Globus pallidus (tissue), 1 donor: ENCODE results near the gene AAR2.

ENCODE experiments used
- DNase-seq: peaks from one replicate; pipeline ENCODE4 v3.0.0-alpha.2; 2015; ENCODE audit warnings: low spot score

Gene AAR2, protein sequence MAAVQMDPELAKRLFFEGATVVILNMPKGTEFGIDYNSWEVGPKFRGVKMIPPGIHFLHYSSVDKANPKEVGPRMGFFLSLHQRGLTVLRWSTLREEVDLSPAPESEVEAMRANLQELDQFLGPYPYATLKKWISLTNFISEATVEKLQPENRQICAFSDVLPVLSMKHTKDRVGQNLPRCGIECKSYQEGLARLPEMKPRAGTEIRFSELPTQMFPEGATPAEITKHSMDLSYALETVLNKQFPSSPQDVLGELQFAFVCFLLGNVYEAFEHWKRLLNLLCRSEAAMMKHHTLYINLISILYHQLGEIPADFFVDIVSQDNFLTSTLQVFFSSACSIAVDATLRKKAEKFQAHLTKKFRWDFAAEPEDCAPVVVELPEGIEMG

DNA sequence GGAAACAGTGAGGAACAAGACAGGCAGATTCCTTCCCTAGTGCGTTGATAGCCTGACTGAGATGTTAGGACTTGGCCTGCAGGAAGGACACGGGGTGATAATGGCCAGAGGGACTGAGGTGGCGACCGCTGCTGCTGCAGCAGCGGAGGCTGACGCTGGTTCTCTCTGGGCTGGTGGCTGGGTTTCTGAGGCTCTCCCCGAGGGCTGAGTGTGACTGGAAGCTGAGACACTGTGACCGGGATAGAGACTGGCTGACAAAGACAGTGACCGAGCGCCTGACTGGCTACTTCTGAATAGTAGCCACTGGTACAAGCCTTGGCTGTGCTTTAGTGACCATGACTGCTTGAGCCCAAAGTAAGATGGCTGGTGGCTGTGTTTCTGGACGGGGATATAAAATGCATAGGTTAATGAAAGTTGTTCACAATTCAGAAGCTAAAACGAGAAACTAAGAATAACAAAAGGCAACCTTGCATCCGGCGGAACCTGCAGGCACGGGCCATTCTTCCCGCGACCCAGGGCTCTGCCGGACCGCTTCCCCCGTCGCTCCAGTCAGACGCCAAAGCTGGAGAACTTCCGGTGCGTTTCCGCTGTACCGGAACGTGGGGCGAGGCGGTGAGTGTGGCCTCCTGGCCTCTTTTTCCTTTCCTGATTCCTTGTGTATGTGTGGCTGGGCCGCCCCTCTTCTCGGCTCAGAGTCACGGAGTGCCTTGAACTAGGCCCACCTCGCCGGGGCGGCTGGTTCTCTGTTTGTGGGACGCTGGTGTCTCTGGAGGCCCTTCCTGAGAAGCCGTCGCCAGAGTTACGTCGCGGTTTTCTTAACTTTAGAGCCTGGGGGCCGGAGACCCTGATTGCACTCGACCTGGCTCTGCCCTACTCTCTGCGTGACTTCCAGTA is at the start of gene AAR2:
Gene AAR2 (plus strand): TSS at position 587 of the 894 bp plus-strand sequence. CDS start 3,391 bp downstream, outside the sequence.
- peak; percentile 71 for DNase-seq

DNA sequence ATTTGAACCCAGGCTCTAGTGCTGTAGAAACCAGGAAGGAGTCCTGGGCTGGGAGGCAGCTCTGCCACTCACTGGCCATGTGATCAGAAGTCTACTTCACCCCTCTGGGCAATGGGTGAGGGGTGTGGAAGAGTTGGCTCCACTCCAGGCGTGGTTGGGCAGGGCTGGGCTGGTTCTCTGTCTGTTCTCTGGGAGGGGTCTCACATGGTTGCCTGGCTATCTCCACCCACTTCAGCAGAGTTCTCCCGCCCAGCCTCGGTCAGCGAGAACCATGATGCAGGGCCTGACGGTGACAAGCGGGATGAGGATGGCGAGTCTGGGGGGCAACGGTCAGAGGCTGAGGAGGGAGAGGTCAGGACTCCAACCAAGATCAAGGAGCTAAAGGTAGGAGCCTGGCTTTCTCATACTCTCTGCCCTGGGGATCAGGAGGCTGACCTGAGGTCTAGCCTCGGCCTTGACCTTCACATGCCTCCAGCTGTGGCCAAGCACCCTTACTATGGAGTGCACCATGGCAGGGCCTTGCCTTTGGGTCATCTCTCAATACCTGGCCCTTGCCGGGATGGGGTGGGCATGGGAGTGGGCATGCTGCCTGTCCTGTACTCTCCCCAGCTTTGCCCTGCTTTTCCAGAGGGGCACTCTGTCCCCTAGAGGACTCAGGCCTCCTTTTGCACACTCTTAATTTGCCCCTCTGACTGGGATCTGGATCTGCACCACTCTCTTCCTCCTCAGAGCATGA is 42.1 kb upstream of the AAR2 start:
- no peak for DNase-seq

DNA sequence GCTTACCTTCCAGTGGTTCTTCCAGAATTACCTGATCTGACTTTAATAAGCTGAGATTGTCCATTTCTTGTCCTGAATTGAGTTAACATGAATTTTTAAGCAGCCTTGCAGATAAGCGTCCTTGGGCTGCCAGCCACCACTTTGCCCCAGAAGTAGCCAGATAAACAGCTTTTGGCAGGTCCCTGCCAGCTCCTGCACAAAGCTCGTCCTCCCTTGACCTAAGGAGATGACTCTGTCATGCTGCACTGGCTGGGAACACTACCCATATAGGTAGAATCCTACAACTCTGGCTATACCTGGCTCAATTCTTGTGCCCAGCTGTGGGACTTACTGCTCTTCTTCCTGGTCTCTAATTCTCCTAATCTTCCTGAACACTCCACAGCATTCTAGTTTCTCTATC is 39.6 kb upstream of the AAR2 start:
- no peak for DNase-seq

DNA sequence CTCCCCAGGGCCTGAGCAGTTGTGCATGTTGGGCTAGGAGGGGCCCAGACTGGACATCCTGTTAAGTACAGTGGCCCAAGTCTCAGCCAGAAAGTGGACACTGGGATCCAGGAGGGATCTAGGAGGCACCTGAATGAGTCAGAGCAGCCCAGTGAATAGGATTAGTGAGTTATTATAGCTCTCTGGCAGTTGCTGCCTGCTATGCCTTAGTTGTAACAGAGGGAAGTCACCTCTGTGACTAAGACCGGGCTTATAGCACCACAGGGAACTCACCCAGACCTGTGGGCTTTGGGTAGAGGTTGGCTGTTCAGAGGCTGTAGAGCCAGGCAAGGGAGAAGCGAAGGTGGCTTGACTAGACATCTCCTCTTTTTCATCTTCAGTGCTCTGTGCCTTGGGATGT is 39.0 kb upstream of the AAR2 start:
- no peak for DNase-seq

DNA sequence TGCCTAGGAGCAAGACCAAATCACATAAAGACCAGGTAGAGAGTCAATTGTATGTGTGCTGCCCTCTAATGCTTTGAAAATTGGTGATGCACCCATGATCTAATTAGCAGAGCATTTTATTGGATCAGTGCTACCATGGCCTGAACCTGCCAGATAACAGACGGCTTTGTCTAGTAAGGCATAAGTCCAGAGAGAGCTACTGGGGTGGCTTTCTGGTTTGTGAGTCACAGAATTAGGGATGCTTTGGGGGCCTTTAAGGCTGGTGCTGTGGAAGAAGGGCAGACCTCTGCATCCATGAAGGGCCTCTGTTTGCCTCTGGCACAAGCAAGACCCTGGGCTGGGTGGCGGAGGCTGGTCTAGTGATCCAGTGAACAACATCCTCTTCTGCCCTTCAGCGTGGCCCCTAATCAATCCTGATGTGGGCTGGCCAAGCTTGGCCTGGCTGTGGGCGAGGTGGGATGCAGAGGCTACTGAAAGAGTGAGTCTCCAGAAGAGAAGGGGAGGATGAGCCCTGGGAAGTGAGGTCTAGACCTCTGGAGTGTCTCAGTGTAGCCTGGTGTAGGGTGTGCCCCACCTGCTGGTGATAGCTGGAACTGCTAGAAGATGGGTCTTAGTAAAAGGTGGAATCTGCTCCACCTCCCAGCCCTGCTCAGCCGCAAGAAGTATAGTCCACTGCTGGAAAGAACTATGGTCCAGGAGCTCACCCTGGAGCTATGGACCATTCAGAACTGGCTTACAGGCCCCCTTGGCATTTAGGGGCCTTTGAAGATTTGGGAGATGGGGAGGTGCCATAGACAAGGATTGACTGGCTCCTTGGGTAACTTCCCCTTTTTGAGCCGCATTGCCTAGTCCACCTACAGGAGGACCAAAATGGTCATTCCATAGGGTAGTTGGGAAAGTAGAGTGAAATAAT is 36.7 kb upstream of the AAR2 start:
- peak; percentile 64 for DNase-seq

DNA sequence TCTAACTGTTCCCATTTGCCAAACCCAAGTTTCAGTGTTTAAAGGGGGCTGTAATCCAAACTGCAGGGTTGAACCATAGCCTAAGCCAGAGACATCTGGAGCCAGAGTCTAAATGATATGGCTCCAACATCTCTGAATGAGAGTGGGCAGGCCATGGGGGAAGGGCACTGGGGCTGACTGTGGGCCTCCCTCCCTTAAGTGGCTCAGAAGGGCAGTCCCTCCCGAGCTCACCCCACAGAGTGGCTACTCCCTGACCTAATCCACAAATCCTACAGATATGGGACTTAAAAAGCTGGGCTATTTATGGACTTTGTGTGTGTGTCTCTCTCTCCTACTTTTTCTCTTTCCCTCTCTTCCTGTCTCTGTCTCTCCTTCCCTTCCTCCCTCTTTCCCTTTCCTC is 35.8 kb upstream of the AAR2 start:
- no peak for DNase-seq

DNA sequence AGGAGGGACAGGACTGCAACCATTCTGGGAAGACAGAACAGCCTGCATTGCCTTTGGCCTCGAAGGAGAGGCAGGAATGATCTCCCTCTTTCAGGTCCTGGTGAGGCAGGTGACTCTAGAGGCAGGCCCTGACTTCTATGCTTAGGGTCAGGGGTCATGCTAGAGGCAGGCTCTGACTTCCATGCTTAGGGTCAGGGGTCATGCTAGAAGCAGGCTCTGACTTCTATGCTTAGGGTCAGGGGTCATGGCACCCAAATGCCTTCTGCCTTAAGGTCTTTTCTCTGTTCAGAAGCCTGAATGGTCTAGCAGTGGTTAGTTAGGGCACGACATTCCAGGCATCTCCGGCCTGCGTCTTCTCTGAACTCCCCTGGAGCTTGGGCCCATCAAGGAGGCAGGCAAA is 35.1 kb upstream of the AAR2 start:
- no peak for DNase-seq

DNA sequence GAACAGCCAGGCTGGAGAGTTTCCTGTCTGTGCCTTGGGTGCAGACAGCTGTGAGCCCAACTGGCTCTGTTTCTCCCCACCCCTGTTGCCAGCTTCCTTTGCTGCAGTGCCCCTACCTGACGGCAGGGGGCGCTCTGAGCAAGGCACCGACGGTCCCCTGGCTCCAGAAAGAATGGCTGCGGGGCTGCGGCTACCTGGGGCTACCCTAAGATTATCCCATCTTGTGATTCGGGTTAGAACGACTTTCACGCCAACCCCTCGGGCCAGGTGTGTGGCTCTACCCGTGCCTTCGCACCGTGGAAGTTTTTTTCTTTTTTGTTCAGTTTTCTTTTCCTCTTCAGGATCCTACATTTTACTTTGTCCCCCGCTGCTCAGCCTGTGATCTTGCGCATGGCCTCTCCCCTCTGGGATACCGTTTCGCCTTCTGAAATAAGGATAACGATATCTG is 33.4 kb upstream of the AAR2 start:
- DNase-seq: peak; percentile 66

DNA sequence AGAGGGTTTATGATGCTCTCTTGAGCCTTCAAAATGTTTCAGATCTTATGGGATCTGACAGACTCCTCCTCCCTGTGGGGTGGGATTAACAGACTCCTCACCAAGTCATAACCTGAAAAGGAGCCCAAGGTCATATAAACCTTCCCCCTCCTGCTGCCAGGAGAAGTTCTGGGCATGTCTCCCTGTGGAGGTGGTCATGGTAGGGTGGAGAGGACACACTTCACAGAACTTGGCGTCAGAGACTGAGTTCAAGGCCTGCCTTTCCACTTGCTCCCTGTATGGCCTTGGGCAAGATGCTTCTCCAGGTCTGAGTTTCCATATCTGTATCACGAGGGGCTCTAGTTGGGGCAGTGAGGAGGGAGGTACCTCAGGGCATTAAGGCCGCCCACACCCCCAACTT is 32.4 kb upstream of the AAR2 start:
- DNase-seq: no peak

DNA sequence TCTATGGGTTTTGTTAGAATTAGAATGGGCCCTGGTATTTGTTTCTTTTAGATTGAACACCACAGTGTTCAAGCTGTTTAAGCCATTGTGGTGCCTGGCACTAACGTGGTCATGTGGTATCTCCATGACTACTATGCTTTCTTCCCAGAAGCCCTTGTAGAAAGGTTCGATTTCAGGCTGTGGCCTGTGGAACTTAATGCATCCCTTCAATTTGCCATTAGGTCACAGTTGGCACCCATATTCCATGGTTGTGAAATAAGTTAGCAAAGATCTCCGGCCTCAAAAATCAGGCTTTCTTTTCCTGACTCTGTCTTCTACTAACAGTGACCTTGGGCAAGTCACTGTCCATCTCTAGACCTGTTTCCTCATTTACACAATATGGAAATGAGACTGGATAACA is 31.3 kb upstream of the AAR2 start:
- DNase-seq: no peak

DNA sequence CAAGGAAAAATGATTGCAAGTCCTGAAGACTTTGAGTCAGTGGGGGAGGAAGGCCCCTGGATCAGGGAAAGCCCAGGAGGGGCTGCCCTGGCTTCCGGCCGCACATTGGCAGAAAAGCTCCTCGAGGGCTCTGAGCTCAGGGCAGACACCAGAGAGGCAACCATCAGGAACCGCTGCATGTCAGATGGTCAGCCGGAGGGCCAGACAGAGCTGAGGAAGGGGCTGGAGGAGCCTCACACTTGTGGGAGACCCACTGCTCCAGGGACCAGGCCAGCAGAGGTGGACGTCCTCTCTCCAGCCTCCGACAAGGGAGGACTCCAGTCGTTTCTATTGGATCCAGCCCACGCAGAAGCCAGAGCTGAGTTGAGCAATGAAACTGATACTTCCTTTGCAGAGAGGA is 30.2 kb upstream of the AAR2 start:
- no peak for DNase-seq

DNA sequence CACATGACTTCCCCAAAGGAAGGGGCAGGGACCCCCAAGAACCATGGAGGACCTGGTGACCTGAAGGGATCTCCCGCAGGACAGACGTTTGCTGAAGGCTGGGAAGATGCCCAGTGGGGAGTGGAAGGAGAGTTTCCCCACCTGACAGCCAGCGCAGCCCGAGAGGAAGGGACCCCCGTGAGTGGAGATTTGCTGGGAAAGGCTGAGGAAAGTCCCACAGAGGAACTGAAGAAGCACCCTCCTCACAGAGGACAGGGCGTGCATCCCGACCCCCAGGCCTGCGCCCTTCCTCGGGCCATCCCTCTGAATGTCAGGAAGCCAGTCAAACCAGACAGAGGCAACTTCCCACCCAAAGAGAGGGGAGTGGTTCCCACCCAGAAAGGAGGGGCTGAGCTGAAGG is 29.6 kb upstream of the AAR2 start:
- DNase-seq: no peak

DNA sequence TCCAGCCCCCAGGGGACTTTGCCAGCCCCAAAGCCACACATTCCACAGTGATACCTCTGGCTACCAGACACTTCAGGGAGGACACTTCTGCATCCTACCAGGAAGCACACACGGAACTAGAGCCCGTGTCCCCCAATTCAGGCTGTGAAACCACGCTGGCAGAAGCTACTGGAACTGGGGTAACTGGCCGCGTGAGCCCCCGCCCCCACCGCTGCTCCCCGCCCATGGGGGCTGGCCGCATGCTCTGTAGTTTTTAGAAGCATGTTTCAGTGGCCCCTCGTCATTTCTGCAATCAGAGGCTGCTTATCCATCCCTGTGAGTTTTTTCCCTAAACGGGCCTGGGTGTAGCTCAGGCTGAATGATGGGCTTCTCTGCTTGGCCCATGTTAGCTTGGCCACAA is 28.7 kb upstream of the AAR2 start:
- DNase-seq: no peak

DNA sequence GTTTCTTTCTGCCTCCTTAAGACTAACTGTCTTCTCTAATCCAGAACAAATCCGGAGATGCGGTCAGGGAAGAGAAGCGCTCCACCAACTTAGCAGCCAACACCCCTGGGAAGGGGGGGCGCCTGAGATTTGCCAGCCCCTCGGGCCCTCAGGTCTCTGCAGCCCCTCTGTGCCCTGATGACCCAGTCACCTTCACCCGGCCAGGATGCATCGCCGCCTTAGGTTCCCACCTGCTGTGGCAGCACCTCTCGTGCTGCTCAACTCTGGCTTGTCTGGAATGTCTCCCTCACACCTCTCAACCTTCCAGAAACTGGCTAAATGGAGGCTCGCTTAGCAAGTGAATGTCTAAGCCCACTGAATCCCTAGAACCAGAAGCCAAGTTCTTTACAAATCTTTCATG is 28.0 kb upstream of the AAR2 start:
- DNase-seq: no peak

DNA sequence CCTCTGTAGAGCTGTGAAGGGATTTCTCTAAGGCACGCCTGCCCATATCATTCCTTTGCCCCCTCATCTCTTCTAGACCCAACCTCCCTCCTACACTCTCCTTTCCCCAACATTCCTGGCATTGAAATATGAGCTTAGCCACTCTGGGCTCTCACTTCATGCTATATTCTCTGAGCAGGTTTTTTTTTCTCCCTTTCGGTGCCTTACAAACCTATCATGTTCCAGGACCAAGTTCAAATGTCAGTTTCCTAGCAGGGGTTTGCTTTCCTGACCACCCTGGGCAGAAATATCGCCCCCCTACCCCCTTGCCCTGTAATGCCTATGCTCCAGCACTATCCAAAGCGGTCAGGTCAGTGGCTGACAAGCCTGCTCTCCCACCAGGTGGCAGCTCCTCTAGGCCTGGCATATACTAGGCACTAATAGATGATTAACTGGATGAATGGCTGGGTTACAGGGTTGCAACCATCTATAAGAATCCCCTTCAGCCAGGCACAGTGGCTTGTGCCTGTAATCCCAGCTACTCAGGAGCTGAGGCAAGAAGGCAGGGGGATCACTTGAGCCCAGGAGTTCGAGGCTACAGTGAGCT is 25.7 kb upstream of the AAR2 start:
- no peak for DNase-seq

DNA sequence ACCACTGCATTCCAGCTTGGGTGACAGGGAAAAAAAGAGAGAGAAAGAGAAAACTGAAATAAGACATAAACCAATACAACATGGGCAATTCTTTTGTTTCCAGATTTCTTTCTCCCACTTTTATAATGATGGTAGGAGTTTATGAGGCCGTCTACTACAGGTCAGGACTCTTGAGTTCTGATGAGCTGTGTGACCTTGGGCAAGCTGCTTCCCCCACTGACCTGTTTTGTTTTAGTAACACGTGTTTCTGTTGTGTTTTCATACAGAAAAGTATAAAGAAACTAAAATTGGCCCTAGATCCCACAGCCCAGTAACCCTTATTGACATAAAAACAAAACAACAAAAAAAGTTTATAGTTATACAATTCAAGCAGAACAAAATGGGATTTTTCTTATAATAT is 22.9 kb upstream of the AAR2 start:
- no peak for DNase-seq

DNA sequence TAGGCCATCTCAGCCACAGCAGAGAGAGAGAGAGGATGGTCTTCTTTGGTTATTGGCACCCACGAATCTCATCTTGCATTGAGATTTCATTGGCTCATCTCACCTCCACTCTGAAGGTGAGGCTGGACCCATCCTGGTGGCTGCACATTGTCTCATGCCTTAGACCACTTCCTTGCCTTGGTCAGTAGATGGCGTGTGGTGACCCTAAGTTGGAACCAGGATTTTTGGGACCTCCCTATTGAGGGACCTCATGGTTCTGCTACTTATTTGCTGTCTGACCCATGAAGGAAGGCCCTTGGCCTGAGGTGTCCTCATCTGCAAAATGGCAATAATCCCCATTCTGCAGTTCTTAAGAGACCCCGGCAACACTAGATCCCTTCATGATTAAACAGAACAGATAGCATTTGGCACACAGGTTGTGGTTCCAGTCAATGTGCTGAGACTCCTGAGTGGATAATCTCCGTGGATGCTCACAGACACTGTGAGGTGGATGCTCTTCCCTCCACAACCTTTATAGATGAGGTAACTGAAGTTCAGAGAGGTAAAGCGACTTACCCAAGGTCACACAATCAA is 21.5 kb upstream of the AAR2 start:
- DNase-seq: no peak

DNA sequence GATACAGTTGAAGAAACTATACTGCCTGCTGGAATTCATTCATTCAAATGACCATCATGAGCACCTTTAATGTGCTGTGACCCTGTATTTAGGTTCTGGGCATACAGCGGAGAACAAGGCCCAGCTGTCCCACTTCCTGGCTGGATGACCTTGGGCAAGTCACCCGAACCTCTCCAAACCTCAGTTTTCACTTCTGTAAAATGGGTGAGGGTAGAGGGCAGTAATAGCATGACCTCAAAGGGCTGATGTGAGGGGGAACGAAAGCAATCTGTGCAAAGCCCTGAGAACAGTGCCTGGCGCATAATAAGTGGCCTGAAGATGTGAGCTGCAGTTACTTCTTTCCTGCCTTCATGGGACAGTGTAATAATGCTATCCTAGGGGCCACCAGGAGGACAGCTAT is 20.5 kb upstream of the AAR2 start:
- no peak for DNase-seq

DNA sequence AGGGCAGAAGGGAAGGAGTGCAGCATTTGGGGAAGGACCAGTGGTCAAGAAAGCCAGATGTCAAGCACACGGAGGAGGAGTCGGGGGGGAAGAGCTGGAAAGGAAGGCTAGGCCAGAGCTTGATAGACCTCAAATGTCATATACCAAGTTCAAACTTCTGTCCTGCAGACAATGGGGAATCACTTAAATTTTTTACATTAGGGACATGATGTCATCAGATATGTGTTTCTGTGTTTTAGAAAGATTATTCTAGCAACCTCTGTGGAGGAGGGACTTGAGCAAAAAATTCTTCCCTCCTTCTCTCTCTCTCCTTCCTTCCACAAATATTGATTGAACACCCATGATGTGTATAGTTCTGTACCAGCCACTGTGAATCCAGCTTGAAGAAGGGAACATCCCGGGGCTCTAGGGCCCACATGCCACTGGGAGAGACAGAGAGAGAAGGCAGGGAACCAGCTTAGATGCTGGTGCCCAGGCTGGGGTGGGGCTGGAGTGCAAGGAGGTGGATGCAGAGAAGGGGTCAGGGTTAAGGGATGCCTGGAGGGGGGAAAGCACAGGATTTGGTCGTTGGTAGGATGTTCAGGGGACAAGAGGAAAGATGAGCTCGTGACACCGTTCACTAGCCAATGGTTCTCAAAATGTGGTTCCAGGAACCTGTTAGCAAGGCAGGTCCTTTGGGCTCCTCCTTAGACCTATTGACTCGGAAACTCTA is 19.8 kb upstream of the AAR2 start:
- no peak for DNase-seq

DNA sequence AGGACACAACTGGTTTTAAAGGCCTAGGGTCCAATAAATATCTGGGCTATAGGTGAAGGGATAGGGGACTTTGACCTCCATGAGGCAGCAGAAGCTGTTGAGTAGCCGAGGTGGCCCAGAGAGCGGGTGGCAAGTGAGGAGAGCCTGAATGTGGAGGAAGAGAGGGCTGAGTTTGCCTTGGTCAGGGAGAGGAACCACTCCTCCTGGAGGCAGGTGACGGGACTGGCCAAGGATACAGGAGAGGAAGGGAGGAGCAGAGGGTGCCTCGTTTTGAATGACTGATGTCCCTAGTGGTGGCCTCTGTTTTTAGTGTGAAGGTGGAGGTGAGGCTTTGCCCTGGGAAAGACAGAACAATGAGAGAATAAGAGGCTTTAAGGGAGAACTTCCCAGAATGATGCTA is 19.1 kb upstream of the AAR2 start:
- no peak for DNase-seq
